Neural progenitor cell (in vitro differentiated cells): ENCODE data around the gene OR2T8. TPM values are rescaled to one million over a fixed set of nuclear protein-coding genes. Genes with fewer than 3 reads are reported as not detected.
"Not testable (repeated sequence)": the region's sequence is repeated elsewhere in the genome, so short reads cannot be mapped to it uniquely, and the experiment has no call there.

Experiments used
- DNase-seq: peaks from one replicate; pipeline ENCODE4 v3.0.0-alpha.2; 2016; ENCODE audit warnings: low spot score
- H2AFZ ChIP-seq: fragments of 200-600 bp; sonication (generic); replicated peaks from 2 replicates; pipeline ENCODE4 v1.6.1; 2016; ENCODE audit warnings: antibody characterized with exemption
- H3F3A ChIP-seq: fragments of 200-600 bp; sonication (generic); 2 replicates; pipeline ENCODE4 v1.6.1; 2016; ENCODE audit warnings: antibody characterized with exemption, low read depth
- H3K27ac ChIP-seq: fragments of 200-600 bp; sonication (generic); 2 replicates; pipeline ENCODE4 v1.5.1; 2016; ENCODE audit warnings: mild to moderate bottlenecking
- H3K27me3 ChIP-seq: fragments of 200-600 bp; sonication (generic); 2 replicates; pipeline ENCODE4 v1.6.1; 2016; ENCODE audit warnings: mild to moderate bottlenecking, moderate library complexity
- H3K36me3 ChIP-seq: fragments of 200-600 bp; sonication (generic); 2 replicates; pipeline ENCODE4 v1.5.1; 2016
- H3K4me1 ChIP-seq: fragments of 200-600 bp; sonication (generic); 2 replicates; pipeline ENCODE4 v1.6.1; 2016; ENCODE audit warnings: mixed run types
- H3K4me2 ChIP-seq: fragments of 200-600 bp; sonication (generic); 2 replicates; pipeline ENCODE4 v1.6.1; 2016
- H3K4me3 ChIP-seq: fragments of 200-600 bp; sonication (generic); 2 replicates; pipeline ENCODE4 v1.5.1; 2016
- H3K79me2 ChIP-seq: fragments of 200-600 bp; sonication (generic); 2 replicates; pipeline ENCODE4 v1.6.1; 2016; ENCODE audit warnings: low read depth
- H3K9ac ChIP-seq: fragments of 200-600 bp; sonication (generic); 2 replicates; pipeline ENCODE4 v1.6.1; 2016
- H3K9me3 ChIP-seq: fragments of 200-600 bp; sonication (generic); 2 replicates; pipeline ENCODE4 v1.5.1; 2016; ENCODE audit warnings: low read depth
- H4K20me1 ChIP-seq: fragments of 200-600 bp; sonication (generic); 2 replicates; pipeline ENCODE4 v1.6.1; 2016; ENCODE audit warnings: low read depth
- H3K27ac Mint-ChIP-seq: 3 replicates; pipeline ENCODE4 v1.8.0; 2021; ENCODE audit warnings: mixed read lengths
- H3K27me3 Mint-ChIP-seq: 2 replicates; pipeline ENCODE4 v1.8.0; 2022; ENCODE audit warnings: low read depth, mild to moderate bottlenecking, inconsistent platforms, moderate library complexity, mixed read lengths; ENCODE audit not compliant: insufficient read depth
- H3K36me3 Mint-ChIP-seq: 3 replicates; pipeline ENCODE4 v1.8.0; 2021; ENCODE audit warnings: mixed read lengths
- H3K4me1 Mint-ChIP-seq: 3 replicates; pipeline ENCODE4 v1.8.0; 2021; ENCODE audit warnings: mixed read lengths
- H3K4me3 Mint-ChIP-seq: 3 replicates; pipeline ENCODE4 v1.8.0; 2021; ENCODE audit warnings: mild to moderate bottlenecking, moderate library complexity, mixed read lengths
- H3K9me3 Mint-ChIP-seq: 3 replicates; pipeline ENCODE4 v1.8.0; 2020; ENCODE audit warnings: mixed read lengths
- CTCF ChIP-seq: fragments of 200-600 bp; sonication (generic); IDR thresholded peaks from 2 replicates; pipeline ENCODE4 v1.5.1; 2017; ENCODE audit warnings: antibody characterized with exemption, mild to moderate bottlenecking
- EZH2 ChIP-seq: fragments of 200-600 bp; sonication (generic); IDR thresholded peaks from 2 replicates; pipeline ENCODE4 v1.6.1; 2017; ENCODE audit warnings: antibody characterized with exemption, mild to moderate bottlenecking, moderate library complexity
- EZH2phosphoT487 ChIP-seq: fragments of 200-600 bp; sonication (generic); IDR thresholded peaks from 2 replicates; pipeline ENCODE4 v1.6.1; 2017; ENCODE audit warnings: antibody characterized with exemption
- total RNA-seq: library from RNA; depleted of rRNA; stranded (reverse); fragments of >200 nt; gene quantifications from 2 replicates; pipeline ENCODE4 v1.2.3, GENCODE V29; 2015; ENCODE audit warnings: low replicate concordance

The OR2T8 gene
- total RNA-seq, 1 donor from 2014 or later, result not detected

GRCh38 chr1:247935781-247936180, 15.7 kb downstream of the OR2T8 start:
- Mint-ChIP-seq H3K9me3 (peaks cover 18% of the 10 kb centered on the region), H3K36me3 (no peaks in the 10 kb centered on the region), H3K27me3 (no peaks in the 10 kb centered on the region), H3K4me3 (peak overlapping the region; percentile 46), H3K4me1 (no peaks in the 10 kb centered on the region), H3K27ac (no peak overlapping the region)
- no peak overlapping the region for H3K4me2 ChIP-seq
- no peaks in the 10 kb centered on the region for H3K79me2 ChIP-seq
- peaks cover 22% of the 10 kb centered on the region for H3K9me3 ChIP-seq
- TF ChIP-seq EZH2, result no peak
- TF ChIP-seq EZH2phosphoT487, result no peak
- TF ChIP-seq CTCF, result no peak
- H3K4me1 ChIP-seq, result no peaks in the 10 kb centered on the region
- H3K27ac ChIP-seq, result no peak overlapping the region
- no peak overlapping the region for H3K4me3 ChIP-seq
- H2AFZ ChIP-seq, result no peak overlapping the region
- H3K9ac ChIP-seq, result no peak overlapping the region
- no peaks in the 10 kb centered on the region for H3K27me3 ChIP-seq
- no peaks in the 10 kb centered on the region for H3K36me3 ChIP-seq
- H3F3A ChIP-seq, result no peaks in the 10 kb centered on the region
- DNase-seq, result no peak
- no peaks in the 10 kb centered on the region for H4K20me1 ChIP-seq

GRCh38 chr1:247936415-247936814, 16.4 kb downstream of the OR2T8 start:
- H3K4me1 ChIP-seq, result no peaks in the 10 kb centered on the region
- no peaks in the 10 kb centered on the region for H3K27me3 ChIP-seq
- no peak overlapping the region for H3K4me3 ChIP-seq
- H3K27me3 Mint-ChIP-seq, result no peaks in the 10 kb centered on the region
- no peak for DNase-seq
- H4K20me1 ChIP-seq, result no peaks in the 10 kb centered on the region
- no peak overlapping the region for H2AFZ ChIP-seq
- no peaks in the 10 kb centered on the region for H3K36me3 Mint-ChIP-seq
- no peaks in the 10 kb centered on the region for H3K4me1 Mint-ChIP-seq
- peaks cover 23% of the 10 kb centered on the region for H3K9me3 ChIP-seq
- H3K4me2 ChIP-seq, result no peak overlapping the region
- H3K27ac ChIP-seq, result no peak overlapping the region
- no peak overlapping the region for H3K9ac ChIP-seq
- no peaks in the 10 kb centered on the region for H3F3A ChIP-seq
- peaks cover 14% of the 10 kb centered on the region for H3K9me3 Mint-ChIP-seq
- no peak for TF ChIP-seq EZH2
- no peak for TF ChIP-seq EZH2phosphoT487
- TF ChIP-seq CTCF, result no peak
- H3K27ac Mint-ChIP-seq, result no peak overlapping the region
- no peaks in the 10 kb centered on the region for H3K36me3 ChIP-seq
- H3K79me2 ChIP-seq, result no peaks in the 10 kb centered on the region
- peak overlapping the region; percentile 46 for H3K4me3 Mint-ChIP-seq

GRCh38 chr1:247936965-247937734, 17.1 kb downstream of the OR2T8 start:
- H3K27ac Mint-ChIP-seq, H3K27me3 Mint-ChIP-seq, H3K36me3 Mint-ChIP-seq, H3K36me3 ChIP-seq, H3K4me1 ChIP-seq, H3K4me1 Mint-ChIP-seq, H3K9ac ChIP-seq, H3K27me3 ChIP-seq, H3K79me2 ChIP-seq, H3K27ac ChIP-seq, H4K20me1 ChIP-seq, H3F3A ChIP-seq: not testable (repeated sequence)
- DNase-seq, result peak; percentile 59
- Mint-ChIP-seq H3K4me3 (peak overlapping the region; percentile 81), H3K9me3 (peaks cover 10% of the 10 kb centered on the region)
- TF ChIP-seq CTCF, result peak; percentile 59
- peak overlapping the region; percentile 47 for H3K4me2 ChIP-seq
- H3K9me3 ChIP-seq, result peaks cover 24% of the 10 kb centered on the region
- H2AFZ ChIP-seq, result peak overlapping the region; percentile 72
- peak overlapping the region; percentile 30 for H3K4me3 ChIP-seq
